ENCODE data around the gene ZNRF1. TPM values are rescaled to one million over a fixed set of nuclear protein-coding genes. Genes with fewer than 3 reads are reported as not detected.

Gene ZNRF1
- polyA plus RNA-seq, 1 experiment, result 36.5 TPM

DNA sequence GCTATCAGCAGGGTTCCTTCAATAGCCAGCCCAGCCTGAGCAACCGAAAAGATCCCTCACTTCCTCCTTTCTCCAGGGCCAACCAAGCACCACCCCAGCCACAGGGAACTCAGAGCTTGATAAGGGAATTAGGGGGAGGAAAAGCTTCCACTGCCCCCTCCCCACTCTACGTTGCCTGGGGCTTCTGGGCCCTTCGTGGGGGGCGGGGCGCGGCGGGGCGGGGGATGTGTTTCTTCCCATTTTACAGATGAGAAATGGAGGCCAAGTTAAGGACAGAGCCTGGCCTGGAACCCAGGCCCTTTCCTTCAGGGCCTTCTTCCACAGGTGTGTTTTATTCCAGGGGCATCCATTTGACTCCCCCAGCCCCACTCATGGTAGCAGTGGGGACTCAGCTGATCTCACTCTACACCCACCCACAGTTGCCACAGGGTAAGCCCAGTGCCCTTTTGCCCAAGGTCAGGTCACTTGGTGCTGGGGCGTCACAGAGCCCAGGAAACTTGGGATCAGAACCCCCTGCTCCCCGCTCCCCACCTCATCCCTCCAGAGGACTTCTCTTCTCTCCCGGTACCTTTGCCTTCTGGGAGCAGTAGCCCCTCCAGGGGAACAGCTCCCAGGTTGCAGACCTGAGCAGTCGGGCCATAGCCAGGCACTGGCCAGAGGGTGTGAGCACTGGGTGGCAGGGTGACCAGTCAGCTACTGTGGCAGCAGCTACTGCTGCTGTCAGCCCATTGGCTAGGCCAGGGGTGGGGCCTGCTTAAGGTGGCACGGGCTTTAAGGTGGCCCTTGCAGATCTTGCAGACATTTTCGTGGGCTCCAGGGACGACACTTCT, 117.5 kb downstream of the ZNRF1 start, which contains the start of gene LDHD:
Gene LDHD (minus strand): TSS at position 700 of the 830 bp plus-strand sequence. CDS start 60 bp downstream, at position 640.
- CTCF ChIA-PET, result interaction anchor here (1.3 kb wide), 1 partner anchor 118 kb away, joined by 5 read pairs; the partner anchor contains the start of gene ZNRF1
- Histone ChIP-seq H3K9me3 (ENCODE audit: control insufficient read depth, insufficient read depth, low read length) (peaks cover 6% of the 10 kb centered on the region; the same call in 1 of the 2 replicates), H3K4me3 (ENCODE audit: low read depth, low read length) (peak within 1 kb of the TSS; percentile 50), H3K27me3 (ENCODE audit: control insufficient read depth, insufficient read depth, low read length) (no peaks in the 10 kb centered on the region), H3K27ac (ENCODE audit: low read depth, low read length) (no peak within 1 kb of the TSS)
- POLR2A ChIA-PET, result no interaction called here
- no peak for DNase-seq (ENCODE audit: low read depth, low spot score)
- TF ChIP-seq, protein P1, sequence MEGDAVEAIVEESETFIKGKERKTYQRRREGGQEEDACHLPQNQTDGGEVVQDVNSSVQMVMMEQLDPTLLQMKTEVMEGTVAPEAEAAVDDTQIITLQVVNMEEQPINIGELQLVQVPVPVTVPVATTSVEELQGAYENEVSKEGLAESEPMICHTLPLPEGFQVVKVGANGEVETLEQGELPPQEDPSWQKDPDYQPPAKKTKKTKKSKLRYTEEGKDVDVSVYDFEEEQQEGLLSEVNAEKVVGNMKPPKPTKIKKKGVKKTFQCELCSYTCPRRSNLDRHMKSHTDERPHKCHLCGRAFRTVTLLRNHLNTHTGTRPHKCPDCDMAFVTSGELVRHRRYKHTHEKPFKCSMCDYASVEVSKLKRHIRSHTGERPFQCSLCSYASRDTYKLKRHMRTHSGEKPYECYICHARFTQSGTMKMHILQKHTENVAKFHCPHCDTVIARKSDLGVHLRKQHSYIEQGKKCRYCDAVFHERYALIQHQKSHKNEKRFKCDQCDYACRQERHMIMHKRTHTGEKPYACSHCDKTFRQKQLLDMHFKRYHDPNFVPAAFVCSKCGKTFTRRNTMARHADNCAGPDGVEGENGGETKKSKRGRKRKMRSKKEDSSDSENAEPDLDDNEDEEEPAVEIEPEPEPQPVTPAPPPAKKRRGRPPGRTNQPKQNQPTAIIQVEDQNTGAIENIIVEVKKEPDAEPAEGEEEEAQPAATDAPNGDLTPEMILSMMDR (IDR thresholded peaks at IDR 0.05; ENCODE audit: low read depth, low read length), result no peak

GRCh38 chr16:75116911-75117245, 118.1 kb downstream of the ZNRF1 start:
- H3K4me3 ChIP-seq (ENCODE audit: low read depth, low read length), result no peak overlapping the region
- peaks cover 6% of the 10 kb centered on the region for H3K9me3 ChIP-seq (ENCODE audit: control insufficient read depth, insufficient read depth, low read length)
- POLR2A ChIA-PET, result no interaction called here
- H3K27ac ChIP-seq (ENCODE audit: low read depth, low read length), result no peak overlapping the region
- TF ChIP-seq, protein P1 (IDR thresholded peaks at IDR 0.05; ENCODE audit: low read depth, low read length), result no peak
- DNase-seq (ENCODE audit: low read depth, low spot score), result no peak
- CTCF ChIA-PET, result interaction anchor here (1.3 kb wide), 1 partner anchor 119 kb away, joined by 5 read pairs; the partner anchor contains the start of gene ZNRF1
- no peaks in the 10 kb centered on the region for H3K27me3 ChIP-seq (ENCODE audit: control insufficient read depth, insufficient read depth, low read length)

- ChIA-PET CTCF (interaction anchor here (1.1 to 1.5 kb wide), 3 partner anchors 80 to 121 kb away, joined by 3 to 11 read pairs (median 3); partner anchors contain the start of gene ZNRF1), POLR2A (interaction anchor here (0.7 kb wide), 1 partner anchor 525 kb away, joined by 3 read pairs; no protein-coding TSS in a partner anchor)
- Histone ChIP-seq H3K27me3 (ENCODE audit: control insufficient read depth, insufficient read depth, low read length) (no peaks in the 10 kb centered on the region), H3K4me3 (ENCODE audit: low read depth, low read length) (no peak overlapping the region), H3K9me3 (ENCODE audit: control insufficient read depth, insufficient read depth, low read length) (peaks cover 11% of the 10 kb centered on the region), H3K27ac (ENCODE audit: low read depth, low read length) (no peak overlapping the region)
- TF ChIP-seq, protein P1 (IDR thresholded peaks at IDR 0.05; ENCODE audit: low read depth, low read length), result no peak
- no peak for DNase-seq (ENCODE audit: low read depth, low spot score)
Measured at GRCh38 chr16:75118943-75119539, 120.2 kb downstream of the ZNRF1 start.

DNA sequence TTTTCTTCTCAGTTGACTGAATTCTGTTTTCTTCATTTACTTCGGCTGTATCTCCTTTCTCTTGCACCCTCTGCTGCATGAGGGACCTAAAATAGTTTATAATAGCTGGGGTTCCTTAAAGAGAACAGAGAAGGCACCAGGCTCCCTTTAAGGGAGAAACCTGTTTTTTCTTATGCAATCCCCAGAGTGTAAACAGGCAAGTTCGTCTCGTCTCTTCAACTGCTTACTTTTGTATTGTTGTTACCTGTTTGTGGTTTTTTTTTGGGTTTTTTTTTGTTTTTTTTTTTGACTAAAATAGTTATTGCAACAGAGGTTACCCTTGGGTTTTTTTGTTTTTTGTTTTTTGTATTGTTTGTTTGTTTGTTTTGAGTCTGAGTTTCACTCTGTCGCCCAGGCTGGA, 121.4 kb downstream of the ZNRF1 start:
- ChIA-PET CTCF (interaction anchor here (0.7 to 1.2 kb wide), 2 partner anchors 9 to 336 kb away, joined by 3 to 4 read pairs; no protein-coding TSS in a partner anchor), POLR2A (no interaction called here)
- Histone ChIP-seq H3K9me3 (ENCODE audit: control insufficient read depth, insufficient read depth, low read length) (peaks cover 11% of the 10 kb centered on the region), H3K27me3 (ENCODE audit: control insufficient read depth, insufficient read depth, low read length) (no peaks in the 10 kb centered on the region), H3K4me3 (ENCODE audit: low read depth, low read length) (no peak overlapping the region), H3K27ac (ENCODE audit: low read depth, low read length) (no peak overlapping the region)
- no peak for DNase-seq (ENCODE audit: low read depth, low spot score)
- TF ChIP-seq, protein P1 (IDR thresholded peaks at IDR 0.05; ENCODE audit: low read depth, low read length), result no peak

Data from AG04450 (cell line).